GM19240 (cell line): ENCODE results near the gene AKAP12.
"Not testable (repeated sequence)": the region's sequence is repeated elsewhere in the genome, so short reads cannot be mapped to it uniquely, and the experiment has no call there.

Experiments used
- DNase-seq: peaks from one replicate; pipeline ENCODE4 v3.0.0; 2011; ENCODE audit warnings: low spot score; ENCODE audit not compliant: insufficient read length

Gene AKAP12

DNA sequence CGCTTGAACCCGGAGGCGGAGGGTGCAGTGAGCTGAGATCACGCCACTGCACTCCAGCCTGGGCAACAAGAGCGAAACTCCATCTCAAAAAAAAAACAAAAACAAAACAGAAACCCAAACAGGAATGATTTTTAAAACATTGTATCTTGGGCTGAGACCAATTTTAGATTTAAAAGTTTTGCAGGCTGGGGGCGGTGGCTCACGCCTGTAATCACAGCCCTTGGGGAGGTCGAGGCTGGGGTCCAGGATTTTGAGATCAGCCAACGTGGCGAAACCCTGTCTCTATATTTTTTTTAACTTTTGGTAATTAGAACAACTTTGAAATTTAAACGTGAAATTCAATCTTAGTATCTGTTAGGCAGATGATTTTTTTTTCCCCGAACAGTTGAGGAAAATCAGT is 70.5 kb downstream of the AKAP12 start:
- DNase-seq, result no peak

- DNase-seq, result no peak
These were observed 71.3 kb downstream of the AKAP12 start for GRCh38 chr6:151310852-151311767.

DNA sequence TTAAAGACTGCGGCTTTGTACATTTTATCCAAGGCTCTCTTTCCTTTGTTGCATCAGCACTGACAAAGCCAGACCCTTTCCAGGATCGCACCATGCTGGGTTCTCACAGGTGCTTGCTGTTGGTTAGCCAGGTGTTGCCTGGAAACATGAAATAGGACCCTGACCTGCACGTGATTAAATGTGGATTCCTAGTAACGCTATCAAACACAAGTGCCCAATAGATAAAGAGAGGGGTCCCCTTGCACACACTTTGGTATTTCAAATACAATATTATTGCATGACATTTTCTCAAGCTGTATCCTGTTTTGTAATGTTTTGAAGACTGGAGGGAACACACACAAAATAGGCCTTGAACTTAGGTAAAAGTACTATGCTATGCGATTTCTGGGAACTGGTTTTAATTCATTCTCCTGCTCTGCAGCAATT is 73.3 kb downstream of the AKAP12 start:
- DNase-seq, result no peak

- not testable (repeated sequence) for DNase-seq
These were observed 75.9 kb downstream of the AKAP12 start for GRCh38 chr6:151315661-151316060.

DNA sequence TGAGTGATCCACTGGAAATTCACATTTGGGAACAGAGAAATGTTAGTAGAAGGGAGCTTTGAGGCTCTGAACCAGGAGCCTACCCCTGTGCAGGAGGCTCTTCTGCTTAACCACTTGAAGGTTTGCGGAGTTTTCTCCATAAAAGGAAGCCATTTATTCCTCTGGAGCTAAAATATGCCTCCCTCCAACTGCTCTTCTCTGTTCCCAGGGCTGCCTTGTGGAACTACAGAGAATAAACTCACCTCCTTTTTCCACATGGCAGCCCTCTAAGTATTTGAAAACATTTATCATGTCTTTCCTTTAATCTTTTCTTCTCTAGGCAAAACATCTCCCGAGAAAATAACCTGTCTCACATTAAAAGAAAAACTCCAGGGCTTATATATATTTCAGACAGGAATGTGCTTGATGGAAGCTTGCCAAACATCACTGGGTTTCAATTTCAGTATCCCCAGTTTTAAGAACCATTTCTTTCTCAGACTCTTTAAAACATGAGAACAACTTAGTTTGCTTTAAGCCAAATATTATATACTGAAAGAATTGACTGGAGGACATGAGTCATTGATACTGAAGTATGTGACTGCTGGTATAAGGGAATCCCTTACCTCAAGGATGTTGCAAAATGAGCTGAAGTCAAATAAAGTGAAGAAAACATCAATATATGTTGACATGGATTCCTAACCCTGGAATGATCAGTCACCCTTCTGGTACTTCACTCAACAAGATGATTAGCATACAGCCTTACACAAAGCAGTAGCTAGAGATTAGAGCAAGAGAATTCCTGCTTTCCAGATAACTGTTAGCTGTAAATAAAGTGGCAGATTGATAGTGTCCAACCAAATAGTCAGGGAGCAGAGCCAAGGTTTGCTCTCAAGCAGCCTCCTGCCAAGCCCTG is 77.6 kb downstream of the AKAP12 start:
- DNase-seq, result no peak

DNA sequence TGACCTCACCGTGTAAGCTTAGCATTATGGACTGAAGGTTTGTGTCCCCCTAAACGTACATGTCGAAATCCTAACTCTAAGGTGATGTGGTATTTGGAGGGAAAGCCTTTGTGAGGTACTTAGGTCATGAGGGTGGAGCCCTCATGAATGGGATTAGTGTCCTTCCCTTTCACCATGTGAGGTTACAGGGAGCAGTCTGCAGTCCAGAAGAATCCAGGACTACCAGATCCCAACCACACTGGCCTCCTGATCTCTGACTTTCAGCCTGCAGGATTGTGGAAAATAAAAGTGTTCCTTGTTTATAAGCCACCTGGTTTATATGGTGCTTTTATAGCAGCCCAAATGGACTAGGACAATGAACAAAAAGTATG is 78.2 kb downstream of the AKAP12 start:
- DNase-seq, result no peak

DNA sequence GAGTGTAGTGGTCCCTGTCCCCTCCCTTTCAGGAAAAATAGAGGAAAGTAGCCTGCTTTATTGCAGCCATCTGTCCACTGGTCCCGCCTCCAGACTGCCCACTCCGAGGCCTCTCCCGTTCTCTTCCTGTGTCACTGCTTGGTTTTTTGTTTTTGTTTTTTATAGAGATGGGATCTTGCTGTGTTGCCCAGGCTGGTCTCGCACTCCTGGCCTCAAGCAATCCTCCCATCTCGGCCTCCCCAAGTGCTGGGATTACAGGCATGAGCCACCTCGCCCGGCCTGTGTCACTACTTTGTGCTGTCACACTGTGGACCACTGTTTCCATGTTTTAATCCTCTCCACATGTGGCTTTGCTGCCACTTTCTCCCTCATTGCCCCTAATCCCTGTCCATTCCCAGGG is 80.4 kb downstream of the AKAP12 start:
- DNase-seq, result no peak

DNA sequence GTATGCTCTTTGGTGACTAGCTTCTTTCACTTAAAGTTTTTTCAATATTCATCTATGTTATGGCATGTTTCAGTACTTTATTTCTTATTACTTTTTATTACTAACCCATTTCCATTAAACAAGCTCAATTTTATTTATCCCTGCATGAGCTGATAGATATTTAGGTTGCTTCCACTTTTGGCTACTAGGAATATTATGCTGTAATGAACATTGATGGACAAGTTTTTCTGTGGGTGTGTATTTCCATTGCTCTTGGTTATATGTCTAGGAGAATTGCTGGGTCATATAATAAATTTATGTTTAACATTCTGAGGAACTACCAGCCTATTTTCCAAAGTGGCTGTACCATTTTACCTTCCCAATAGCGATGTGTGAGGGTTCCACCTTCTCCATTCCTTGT is 81.7 kb downstream of the AKAP12 start:
- DNase-seq, result no peak

DNA sequence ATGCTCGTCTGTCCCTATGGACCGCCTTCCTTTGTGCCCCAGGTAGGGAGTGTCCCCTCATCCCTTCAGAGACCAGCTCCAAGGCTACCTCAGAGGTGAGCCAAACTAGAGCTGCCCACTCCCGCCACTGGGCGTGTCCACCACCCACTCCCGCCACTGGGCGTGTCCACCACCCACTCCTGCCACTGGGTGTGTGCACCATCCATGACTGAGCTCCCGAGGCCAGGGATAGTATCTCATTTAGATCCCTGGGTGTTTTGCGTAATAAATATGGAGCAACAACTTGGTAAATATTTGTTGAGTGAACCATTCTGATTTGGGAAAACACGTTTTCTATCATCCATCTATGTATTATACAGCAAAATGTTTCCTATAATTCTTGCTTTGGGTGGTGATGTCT is 82.8 kb downstream of the AKAP12 start:
- DNase-seq, result no peak

DNA sequence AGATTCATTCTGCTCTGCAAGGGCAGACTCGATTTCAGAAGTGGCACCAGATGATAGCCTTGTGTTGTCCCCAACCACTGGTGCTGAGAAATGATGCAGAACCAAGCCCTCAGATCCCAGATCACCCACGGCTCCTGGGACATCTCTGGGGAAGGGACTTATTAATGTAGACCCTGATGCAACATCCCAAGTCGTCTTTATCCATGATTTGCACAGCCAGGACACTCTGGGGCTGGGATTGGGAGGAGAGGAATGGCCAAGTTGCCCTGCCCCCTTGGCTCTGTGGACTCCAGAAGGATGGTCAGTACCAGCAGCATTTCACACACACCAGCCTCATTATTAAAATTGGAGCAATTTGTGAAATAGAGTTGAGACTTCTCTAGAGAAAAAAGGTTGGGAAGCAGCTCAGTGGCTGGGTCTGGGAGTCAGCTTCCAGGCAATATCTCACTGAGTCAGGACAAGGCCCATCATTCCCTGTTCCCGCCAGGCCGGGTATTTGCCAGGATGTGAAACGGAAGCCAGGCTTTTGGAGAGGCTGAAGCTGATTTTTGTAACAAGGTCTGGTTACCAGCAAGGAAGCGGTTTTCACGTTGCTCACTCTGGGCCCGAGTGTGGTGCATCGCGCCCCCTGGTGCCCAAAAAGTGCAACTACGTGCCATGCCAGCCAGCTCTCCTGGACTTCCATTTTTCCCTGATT is 84.2 kb downstream of the AKAP12 start:
- peak; percentile 24 for DNase-seq

DNA sequence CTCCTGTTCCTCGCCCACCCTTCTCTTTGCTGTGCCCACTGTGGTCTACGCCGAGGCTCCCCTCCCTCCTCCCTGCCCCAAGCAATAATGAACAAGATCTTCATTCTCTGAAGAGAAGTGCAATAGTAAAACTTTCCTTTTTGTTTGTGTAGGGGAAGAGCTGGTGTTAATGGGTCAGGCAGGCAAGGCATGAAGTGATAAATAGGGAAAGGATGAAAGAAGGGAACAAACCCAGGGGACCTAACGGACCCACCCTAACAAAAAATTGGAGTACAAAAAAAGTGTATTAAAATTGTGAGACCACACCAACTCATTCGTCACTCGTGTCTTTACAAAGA is 84.7 kb downstream of the AKAP12 start:
- no peak for DNase-seq

DNA sequence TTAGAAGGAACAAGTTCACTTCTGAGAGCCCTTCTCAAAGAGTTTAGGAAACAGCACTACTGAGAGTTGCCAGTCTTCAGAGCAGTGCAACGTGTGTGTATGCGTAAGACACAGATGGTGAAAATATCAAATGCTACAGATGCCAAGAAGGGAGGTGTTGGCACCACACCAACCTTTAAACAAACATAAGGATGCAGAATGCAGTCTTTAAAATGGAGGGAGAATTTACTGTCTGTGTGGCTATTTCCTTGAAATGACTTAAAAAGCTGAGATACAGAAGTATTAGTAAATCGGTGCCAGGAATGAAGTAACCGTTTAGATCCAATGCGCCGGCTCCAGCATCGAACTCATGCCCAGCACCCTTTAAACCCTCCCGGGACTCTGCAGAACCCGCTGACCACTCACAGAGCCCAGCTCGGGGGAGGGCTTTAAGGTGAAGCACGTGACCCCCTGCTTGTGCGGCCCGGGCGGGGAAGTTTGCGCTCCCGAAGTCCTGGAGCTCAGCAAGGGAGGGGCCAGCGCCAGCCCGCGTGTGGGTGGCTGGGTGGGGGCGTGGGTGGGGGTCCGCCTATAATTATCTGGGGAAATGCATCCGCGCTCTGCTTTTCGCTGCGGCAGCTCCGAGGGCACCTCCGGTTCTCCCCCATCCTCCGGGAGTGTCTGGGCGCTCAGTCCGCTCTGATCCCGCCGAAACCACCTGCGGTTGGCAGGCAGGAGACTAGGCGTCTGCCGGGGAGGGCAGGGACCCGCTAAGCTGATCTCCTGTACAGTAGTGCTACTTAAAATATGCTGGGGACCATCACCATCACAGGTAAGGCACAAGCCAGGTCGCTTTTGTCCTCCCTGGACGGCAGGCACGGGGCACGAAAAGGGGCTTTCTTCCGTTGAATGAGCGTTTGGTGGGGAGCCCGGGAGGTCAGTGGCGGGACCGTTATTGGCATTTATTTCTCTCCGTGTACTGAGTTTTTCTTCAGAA is 85.6 kb downstream of the AKAP12 start:
- DNase-seq, result no peak

DNA sequence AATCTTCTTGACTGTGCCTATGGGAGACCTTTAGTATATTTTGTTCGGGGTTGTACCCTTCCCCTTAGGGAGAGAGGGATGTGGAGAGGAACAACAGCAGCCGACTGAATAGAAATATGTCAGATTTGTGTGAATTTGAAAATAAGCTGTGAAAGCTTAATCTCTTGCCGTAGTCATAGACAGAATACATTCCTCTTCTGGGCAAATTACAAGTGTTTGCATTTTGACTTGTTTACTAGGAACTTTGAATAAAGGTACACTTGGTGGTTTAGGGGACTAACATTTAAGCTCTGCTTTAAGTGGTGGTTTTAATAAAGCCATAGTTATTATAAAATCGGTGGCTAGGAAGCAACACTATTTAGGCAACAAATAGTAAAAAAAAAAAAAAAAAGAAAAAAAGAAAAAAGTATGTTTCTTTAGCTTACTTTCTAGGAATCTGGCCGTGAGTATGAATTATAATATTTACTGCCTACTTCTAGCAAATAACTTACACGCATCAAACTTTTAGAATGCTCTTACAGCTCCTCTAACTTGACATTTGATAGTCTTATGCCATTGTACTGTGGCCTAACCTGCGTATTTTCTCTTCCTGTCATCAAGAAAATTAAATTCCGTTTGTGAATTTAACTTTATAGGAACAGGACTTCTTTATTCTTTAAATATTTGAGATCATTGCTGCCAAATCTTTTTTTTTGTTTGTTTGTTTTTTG is 86.5 kb downstream of the AKAP12 start:
- no peak for DNase-seq

- DNase-seq, result no peak
These were observed 87.3 kb downstream of the AKAP12 start for GRCh38 chr6:151327101-151327500.

DNA sequence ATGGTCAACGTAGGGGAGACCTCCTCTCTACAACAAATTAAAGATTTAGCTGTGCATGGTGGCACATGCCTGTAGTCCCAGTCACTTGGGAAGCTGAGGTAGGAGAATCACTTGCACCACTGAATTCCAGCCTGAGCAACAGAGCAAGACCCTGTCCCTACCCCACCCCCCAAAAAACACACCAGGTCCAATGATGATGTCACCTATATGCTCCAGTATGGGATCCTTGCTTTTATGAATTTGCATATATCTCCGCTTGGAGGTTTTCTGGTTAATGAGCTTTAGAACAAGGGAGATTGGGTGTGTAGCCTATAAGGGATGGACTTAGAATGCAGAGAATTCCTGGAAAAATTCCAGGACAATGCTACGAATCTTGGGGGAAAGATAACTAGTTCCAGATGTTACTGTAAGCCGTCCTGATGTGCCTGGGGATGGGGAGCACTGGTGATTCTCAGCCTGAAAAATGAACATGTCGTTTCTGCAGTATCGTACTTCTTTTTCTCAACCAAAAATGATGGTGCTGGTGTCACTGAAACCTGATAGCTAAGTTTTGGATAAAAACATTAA is 90.4 kb downstream of the AKAP12 start:
- no peak for DNase-seq

- DNase-seq, result no peak
These were observed 96.2 kb downstream of the AKAP12 start for GRCh38 chr6:151335930-151336329.

GRCh38 chr6:151338651-151339200 is 99.0 kb downstream of the AKAP12 start:
- DNase-seq, result no peak

DNA sequence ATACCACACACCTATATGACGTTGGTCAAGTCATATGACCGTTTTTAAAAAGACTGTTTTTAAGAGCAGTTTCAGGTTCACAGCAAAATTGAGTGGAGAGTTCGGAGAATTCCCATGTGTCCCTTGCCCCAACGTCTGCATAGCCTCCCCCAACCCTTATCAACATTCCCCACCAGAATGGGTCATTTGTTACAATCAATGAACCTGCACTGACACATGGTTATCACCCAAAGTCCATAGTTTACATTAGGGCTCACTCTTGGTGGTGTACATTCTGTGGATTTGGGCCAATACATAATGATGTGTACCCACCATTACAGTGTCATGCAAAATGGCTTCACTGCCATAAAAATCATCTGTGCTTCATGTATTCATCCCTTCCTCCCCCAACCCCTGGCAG is 99.6 kb downstream of the AKAP12 start:
- no peak for DNase-seq

DNA sequence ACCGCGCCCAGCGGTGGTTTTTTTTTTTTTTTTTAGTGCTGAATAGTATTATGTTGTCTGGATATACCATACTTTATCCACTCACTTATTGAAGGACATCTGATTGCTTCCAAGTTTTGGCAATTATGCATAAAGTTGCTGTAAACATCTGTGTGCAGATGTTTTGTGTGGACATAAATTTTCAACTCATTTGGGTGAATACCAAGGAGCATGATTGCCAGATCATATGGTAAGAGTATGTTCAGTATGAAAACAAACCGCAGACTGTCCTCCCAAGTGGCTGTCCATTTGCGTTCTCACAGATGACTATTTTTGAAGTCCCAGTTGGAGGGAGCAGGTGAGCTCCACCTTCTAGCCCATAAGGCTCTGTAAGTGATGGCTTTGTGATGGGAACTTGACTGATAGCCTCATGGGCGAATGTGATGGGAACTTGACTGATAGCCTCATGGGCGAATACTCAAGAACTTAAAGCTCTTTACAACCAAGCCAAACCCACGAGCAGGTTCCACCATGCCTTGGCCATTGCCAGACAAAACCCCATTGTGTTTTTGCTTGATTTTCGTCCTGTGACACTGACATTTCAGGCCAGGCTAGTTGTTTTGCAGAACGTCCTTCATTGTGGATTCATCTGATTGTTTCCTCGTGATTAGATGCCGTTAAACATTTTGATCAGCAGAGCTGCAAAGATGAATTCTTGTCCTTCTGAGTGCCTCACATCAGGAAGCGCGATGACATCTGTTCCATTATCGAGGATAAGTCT is 100.6 kb downstream of the AKAP12 start:
- DNase-seq, result no peak
